ENCODE measurements around the gene ERMAP.

- TF ChIP-seq POLR2AphosphoS5 (IDR thresholded peaks at IDR 0.05) (no peak), POLR2A (IDR thresholded peaks at IDR 0.05) (no peak), EP300 (IDR thresholded peaks at IDR 0.05; ENCODE audit: low read depth) (no peak)
Observed at GRCh38 chr1:42838482-42839190, 21.7 kb downstream of the ERMAP start.
